Measurements from ENCODE around the gene KIF23.

Gene KIF23

DNA sequence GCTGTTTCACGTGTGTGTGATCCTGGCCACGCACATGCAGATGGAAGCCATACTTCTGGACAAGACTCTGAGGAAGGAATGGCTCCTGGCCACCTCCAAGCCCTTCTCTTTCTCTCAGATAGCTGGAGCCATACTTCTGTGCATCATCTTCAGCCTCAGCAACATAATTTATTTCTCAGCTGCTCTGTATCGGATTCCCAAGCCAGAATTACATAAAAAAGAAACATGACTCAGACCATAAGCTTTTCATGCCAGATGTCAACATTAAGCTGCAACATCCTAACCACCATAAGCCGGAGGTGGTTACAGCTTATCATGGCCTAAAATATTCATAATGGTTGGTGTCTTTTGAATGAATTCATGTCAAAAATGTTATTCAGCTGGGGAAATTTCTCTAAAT, 10.6 kb upstream of the KIF23 start:
- TF ChIP-seq, protein P1, sequence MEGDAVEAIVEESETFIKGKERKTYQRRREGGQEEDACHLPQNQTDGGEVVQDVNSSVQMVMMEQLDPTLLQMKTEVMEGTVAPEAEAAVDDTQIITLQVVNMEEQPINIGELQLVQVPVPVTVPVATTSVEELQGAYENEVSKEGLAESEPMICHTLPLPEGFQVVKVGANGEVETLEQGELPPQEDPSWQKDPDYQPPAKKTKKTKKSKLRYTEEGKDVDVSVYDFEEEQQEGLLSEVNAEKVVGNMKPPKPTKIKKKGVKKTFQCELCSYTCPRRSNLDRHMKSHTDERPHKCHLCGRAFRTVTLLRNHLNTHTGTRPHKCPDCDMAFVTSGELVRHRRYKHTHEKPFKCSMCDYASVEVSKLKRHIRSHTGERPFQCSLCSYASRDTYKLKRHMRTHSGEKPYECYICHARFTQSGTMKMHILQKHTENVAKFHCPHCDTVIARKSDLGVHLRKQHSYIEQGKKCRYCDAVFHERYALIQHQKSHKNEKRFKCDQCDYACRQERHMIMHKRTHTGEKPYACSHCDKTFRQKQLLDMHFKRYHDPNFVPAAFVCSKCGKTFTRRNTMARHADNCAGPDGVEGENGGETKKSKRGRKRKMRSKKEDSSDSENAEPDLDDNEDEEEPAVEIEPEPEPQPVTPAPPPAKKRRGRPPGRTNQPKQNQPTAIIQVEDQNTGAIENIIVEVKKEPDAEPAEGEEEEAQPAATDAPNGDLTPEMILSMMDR (IDR thresholded peaks at IDR 0.05; ENCODE audit: borderline replicate concordance, control extremely low read depth, extremely low read depth, insufficient read depth, missing control alignments), result no peak
- in situ Hi-C loops (cut with MboI; ENCODE audit: low sequenced_read_pairs, unreplicated experiment), result no loop called here
- DNase-seq (ENCODE audit: low spot score), result no peak

DNA sequence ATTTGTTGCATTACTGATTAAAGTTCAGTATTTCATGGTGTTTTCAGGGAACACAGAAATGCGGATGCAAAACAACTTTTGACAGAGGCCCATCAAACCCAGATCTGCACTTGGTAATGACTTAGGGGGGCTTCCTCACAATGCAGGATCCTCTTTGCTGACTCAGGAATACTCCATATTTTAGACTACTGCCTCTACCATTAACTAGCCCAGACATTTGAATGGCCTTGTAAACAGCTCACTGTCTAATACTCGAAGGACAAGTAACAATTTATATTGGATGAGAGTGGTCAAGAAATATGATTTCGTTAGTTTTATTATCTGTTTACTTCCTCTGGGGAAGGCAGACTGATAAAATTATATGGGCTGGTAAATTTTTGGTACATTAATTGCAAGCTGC, 9.0 kb upstream of the KIF23 start:
- in situ Hi-C loops (cut with MboI; ENCODE audit: low sequenced_read_pairs, unreplicated experiment), result no loop called here

DNA sequence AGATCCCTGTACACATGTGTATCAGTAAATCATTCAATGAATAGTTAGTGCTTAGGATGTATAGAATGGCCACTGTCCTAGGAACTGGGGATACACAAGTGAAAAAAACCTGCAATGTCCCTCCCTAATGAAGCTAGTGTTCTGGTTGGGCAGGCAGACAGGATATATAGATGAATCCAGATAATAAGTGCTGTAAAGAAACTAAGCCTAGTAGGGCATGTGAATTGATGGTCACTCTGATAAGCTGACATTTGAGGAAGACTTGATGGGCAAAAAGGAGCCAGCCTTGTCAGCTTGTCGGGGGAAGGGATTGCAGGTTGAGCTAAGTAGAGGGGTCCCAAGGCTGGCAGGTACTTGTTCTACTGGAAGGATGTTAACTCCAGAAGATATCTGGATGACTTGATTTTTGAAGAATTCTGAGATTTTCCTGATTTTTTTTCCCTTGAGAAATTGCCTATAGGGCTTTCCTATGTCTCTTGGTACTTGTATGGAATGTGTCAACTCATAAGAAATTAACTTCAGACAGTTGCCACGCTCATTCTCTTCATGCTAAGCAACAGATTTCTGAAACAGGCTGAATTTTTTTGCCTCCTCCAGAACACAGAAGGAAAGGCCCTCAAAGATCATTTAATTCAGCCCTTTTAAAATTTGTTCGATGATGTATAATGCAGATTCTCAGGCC, 6.3 kb upstream of the KIF23 start:
- TF ChIP-seq, protein P1 (IDR thresholded peaks at IDR 0.05; ENCODE audit: borderline replicate concordance, control extremely low read depth, extremely low read depth, insufficient read depth, missing control alignments), result no peak
- in situ Hi-C loops (cut with MboI; ENCODE audit: low sequenced_read_pairs, unreplicated experiment), result no loop called here
- DNase-seq (ENCODE audit: low spot score), result no peak

More for the DNA sequence above, 9.0 kb upstream of the KIF23 start:
- TF ChIP-seq, protein P1 (IDR thresholded peaks at IDR 0.05; ENCODE audit: borderline replicate concordance, control extremely low read depth, extremely low read depth, insufficient read depth, missing control alignments), result no peak
- no peak for DNase-seq (ENCODE audit: low spot score)

DNA sequence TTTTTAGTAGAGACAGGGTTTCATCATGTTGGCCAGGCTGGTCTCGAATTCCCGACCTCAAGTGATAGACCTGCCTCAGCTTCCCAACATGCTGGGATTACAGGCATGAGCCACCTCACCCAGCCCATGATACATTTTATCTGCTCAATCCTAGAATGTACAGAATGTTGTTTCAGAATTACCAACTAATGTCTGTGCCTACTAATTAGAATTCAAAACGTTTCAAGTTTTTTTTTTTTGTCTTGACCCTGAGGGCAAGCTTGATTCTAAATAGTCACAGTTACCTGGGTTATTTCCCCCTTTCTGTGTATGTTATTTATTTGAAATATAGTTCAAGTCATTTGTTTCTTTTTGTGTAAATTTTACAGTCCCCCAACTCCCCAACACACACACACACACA, 5.3 kb upstream of the KIF23 start:
- in situ Hi-C loops (cut with MboI; ENCODE audit: low sequenced_read_pairs, unreplicated experiment), result no loop called here
- no peak for DNase-seq (ENCODE audit: low spot score)
- TF ChIP-seq, protein P1 (IDR thresholded peaks at IDR 0.05; ENCODE audit: borderline replicate concordance, control extremely low read depth, extremely low read depth, insufficient read depth, missing control alignments), result no peak

DNA sequence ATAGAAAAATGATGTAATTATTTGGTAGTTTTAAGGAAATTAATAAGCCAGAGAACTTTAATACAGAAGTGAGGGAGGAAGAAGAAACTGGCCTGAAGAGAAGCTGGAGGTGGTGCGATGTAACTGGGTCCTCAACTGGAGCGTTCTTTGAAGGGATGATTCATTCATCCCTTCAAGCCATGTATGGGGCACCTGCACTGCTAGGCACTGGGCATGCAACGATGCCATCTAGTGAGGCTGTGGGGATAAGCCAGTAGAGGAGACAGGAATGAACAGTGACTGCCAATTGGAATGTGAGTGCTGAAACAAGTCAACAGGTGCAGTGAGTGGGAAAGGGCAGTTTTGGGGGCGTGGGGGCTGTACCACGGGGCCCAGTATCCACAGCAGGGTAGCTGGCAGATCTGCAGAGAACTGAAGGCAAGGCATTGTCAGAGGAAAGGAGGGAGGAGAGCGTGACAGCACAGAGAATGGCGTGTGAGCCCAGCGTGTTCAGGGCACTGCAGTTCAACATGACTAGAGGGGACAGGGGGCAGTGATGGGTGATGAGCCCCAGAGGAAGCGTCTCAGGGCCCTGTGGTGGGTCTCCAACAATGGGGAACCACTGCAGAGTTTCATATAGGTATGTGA, 3.8 kb upstream of the KIF23 start:
- TF ChIP-seq, protein P1 (IDR thresholded peaks at IDR 0.05; ENCODE audit: borderline replicate concordance, control extremely low read depth, extremely low read depth, insufficient read depth, missing control alignments), result no peak
- in situ Hi-C loops (cut with MboI; ENCODE audit: low sequenced_read_pairs, unreplicated experiment), result no loop called here
- DNase-seq (ENCODE audit: low spot score), result no peak

DNA sequence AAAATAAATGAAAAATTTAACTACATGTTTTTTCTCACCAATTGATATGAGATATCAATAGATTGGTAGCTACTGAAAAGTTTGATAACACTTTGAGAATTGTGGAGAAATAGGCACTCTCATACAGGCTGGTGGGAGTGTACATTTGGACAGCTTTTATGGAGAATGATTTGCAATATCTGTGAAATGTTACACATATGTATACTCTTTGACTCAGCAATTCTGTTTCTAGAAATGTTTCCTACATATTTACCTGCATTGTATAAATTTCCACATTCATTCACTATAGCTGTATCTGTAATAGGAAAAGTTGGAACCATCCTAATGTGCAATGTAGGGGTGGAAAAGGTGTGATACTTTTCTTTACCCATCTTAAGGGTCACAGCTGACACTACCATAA, 1.9 kb upstream of the KIF23 start:
- in situ Hi-C loops (cut with MboI; ENCODE audit: low sequenced_read_pairs, unreplicated experiment), result no loop called here
- DNase-seq (ENCODE audit: low spot score), result no peak
- TF ChIP-seq, protein P1 (IDR thresholded peaks at IDR 0.05; ENCODE audit: borderline replicate concordance, control extremely low read depth, extremely low read depth, insufficient read depth, missing control alignments), result no peak

All from GM13976 (cell line).